K562 (cell line): ENCODE measurements around the gene COL16A1. TPM values are rescaled to one million over a fixed set of nuclear protein-coding genes. Genes with fewer than 3 reads are reported as not detected.
A peak's percentile ranks its signal among the peaks of the same experiment; 100 is the strongest.

Experiments used
- ATAC-seq: fragments of 200-7000 bp; cut with Tn5 transposase; 3 replicates; pipeline ENCODE4 v1.9.1; 2020; ENCODE audit warnings: moderate library complexity
- BruUV-seq: library from RNA; stranded (reverse); fragments of 400-500 nt; replicated peaks from 2 replicates; lab custom pipeline; 2021; lab: Mats Ljungman, UMichigan
- CTCF ChIA-PET: fragments of 300-600 bp; formaldehyde crosslinking; extraction: SDS; loops from one replicate; lab custom pipeline; 2021; ENCODE audit warnings: low intra/inter-chr PET ratio; lab: Yijun Ruan, JAX
- POLR2A ChIA-PET: fragments of 300-600, 350-650 bp; sonication (Branson Sonifier 250); formaldehyde crosslinking; extraction: SDS; loops from one replicate; lab custom pipeline; 2021; ENCODE audit warnings: antibody characterized with exemption, inconsistent platforms; lab: Yijun Ruan, JAX
- DNase-seq, 4 experiments: peaks; one replicate each; pipeline versions ENCODE4 v3.0.0 to v3.0.0-alpha.2; 2011 to 2018; ENCODE audit warnings: low spot score in 3 of 4, mixed read lengths in 3 of 4; ENCODE audit errors: extremely low read depth in 1 of 4
- FAIRE-seq: peaks from 2 replicates; lab custom pipeline; 2011; peaks lifted over from hg19 to GRCh38; lab: Jason Lieb, UNC
- H2AFZ ChIP-seq: 2 replicates; pipeline ENCODE4 v1.6.0; 2011; ENCODE audit warnings: low read depth, low read length, control low read depth, inconsistent platforms
- H3K27ac ChIP-seq: fragments of 200-600 bp; 3 replicates; pipeline ENCODE4 v1.8.0; 2011; ENCODE audit warnings: low read depth, mild to moderate bottlenecking, control low read depth, inconsistent platforms, low read length, moderate library complexity, mixed read lengths; ENCODE audit errors: extremely low read depth
- H3K27me3 ChIP-seq, 2 experiments: fragments of 300-600 bp in 1 of 2; 2 replicates in 1 of 2; 3 replicates in 1 of 2; pipeline versions ENCODE4 v1.6.0 to v1.8.0; 2011; ENCODE audit warnings: inconsistent platforms in 2 of 2, low read length in 2 of 2, mild to moderate bottlenecking in 1 of 2, mixed read lengths in 1 of 2, moderate library complexity in 1 of 2; ENCODE audit not compliant: control insufficient read depth in 2 of 2, insufficient read depth in 2 of 2
- H3K36me3 ChIP-seq: fragments of 300-600 bp; 3 replicates; pipeline ENCODE4 v1.8.0; 2011; ENCODE audit warnings: mild to moderate bottlenecking, low read length, inconsistent platforms; ENCODE audit not compliant: control insufficient read depth, insufficient read depth
- H3K4me1 ChIP-seq, 2 experiments: fragments of 200-600 bp in 1 of 2; replicated peaks in 1 of 2; 2 replicates in 1 of 2; 3 replicates in 1 of 2; pipeline versions ENCODE4 v1.5.1 to v1.8.0; 2011; ENCODE audit warnings: inconsistent platforms in 2 of 2, low read length in 2 of 2, mild to moderate bottlenecking in 1 of 2, mixed read lengths in 1 of 2, moderate library complexity in 1 of 2; ENCODE audit not compliant: control insufficient read depth in 2 of 2, insufficient read depth in 2 of 2
- H3K4me2 ChIP-seq: 2 replicates; pipeline ENCODE4 v1.6.1; 2011; ENCODE audit warnings: low read length, control low read depth, inconsistent platforms, mixed read lengths; ENCODE audit not compliant: insufficient read depth
- H3K4me3 ChIP-seq: fragments of 200-600 bp; sonication (generic), shearing (Covaris generic); 2 replicates; pipeline ENCODE4 v1.5.1; 2016; ENCODE audit warnings: control low read depth, inconsistent platforms
- H3K79me2 ChIP-seq: fragments of 200-600 bp; 3 replicates; pipeline ENCODE4 v1.8.0; 2011; ENCODE audit warnings: low read length, inconsistent platforms; ENCODE audit not compliant: control insufficient read depth, insufficient read depth
- H3K9ac ChIP-seq, 2 experiments: 2 replicates each; pipeline versions ENCODE4 v1.6.0 to v1.6.1; 2011; ENCODE audit warnings: low read depth in 2 of 2, low read length in 2 of 2, control low read depth in 1 of 2, inconsistent platforms in 1 of 2, mild to moderate bottlenecking in 1 of 2, mixed read lengths in 1 of 2; ENCODE audit not compliant: insufficient read depth in 1 of 2
- H3K9me1 ChIP-seq: one replicate; pipeline ENCODE4 v1.6.0; 2011; ENCODE audit warnings: inconsistent platforms, mild to moderate bottlenecking, low read length, moderate library complexity; ENCODE audit not compliant: control insufficient read depth, insufficient read depth
- H3K9me3 ChIP-seq: replicated peaks from 2 replicates; pipeline ENCODE4 v1.5.1; 2011; ENCODE audit warnings: low read depth, low read length, inconsistent platforms; ENCODE audit not compliant: control insufficient read depth, insufficient read depth
- H4K20me1 ChIP-seq: replicated peaks from 2 replicates; pipeline ENCODE4 v1.6.1; 2011; ENCODE audit warnings: low read length, inconsistent platforms, mixed read lengths; ENCODE audit not compliant: control insufficient read depth, insufficient read depth
- BCLAF1 ChIP-seq, 2 experiments: fragments of 450-650 bp in 1 of 2; IDR thresholded peaks; 2 replicates each; pipeline ENCODE4 v1.6.1; 2011 to 2017; ENCODE audit warnings: low read depth in 2 of 2, antibody characterized with exemption in 1 of 2, borderline replicate concordance in 1 of 2, low read length in 1 of 2, mild to moderate bottlenecking in 1 of 2, mixed read lengths in 1 of 2; ENCODE audit not compliant: control insufficient read depth in 1 of 2
- ETS1 ChIP-seq: conservative IDR thresholded peaks from 2 replicates; pipeline ENCODE4 v1.6.1; 2011; ENCODE audit warnings: low read depth, mild to moderate bottlenecking, low read length; ENCODE audit not compliant: control insufficient read depth
- HNRNPK ChIP-seq: fragments of 200-400 bp; formaldehyde crosslinking; IDR thresholded peaks from one replicate; pipeline ENCODE4 v1.6.1; 2018; ENCODE audit warnings: mild to moderate bottlenecking, low read depth, low read length; ENCODE audit not compliant: poor library complexity, severe bottlenecking
- MYC ChIP-seq, 2 experiments: fragments of 250-450 bp in 1 of 2; sonication (Bioruptor Pico) in 1 of 2; IDR thresholded peaks; 2 replicates each; pipeline versions ENCODE4 v1.5.1 to v1.6.1; 2012 to 2021; ENCODE audit warnings: low read depth in 2 of 2, borderline replicate concordance in 1 of 2, improper control_type of control experiment in 1 of 2, low read length in 1 of 2, mild to moderate bottlenecking in 1 of 2, moderate library complexity in 1 of 2
- PRPF4 ChIP-seq: fragments of 200-400 bp; formaldehyde crosslinking; IDR thresholded peaks from one replicate; pipeline ENCODE4 v1.6.1; 2017; ENCODE audit warnings: low read length, low read depth, mild to moderate bottlenecking; ENCODE audit not compliant: insufficient read depth, poor library complexity, severe bottlenecking
- SNIP1 ChIP-seq: fragments of 450-650 bp; IDR thresholded peaks from 2 replicates; pipeline ENCODE4 v1.7.1; 2017; ENCODE audit warnings: low read depth, mild to moderate bottlenecking
- TAF15 ChIP-seq: fragments of 200-400 bp; formaldehyde crosslinking; IDR thresholded peaks from 2 replicates; pipeline ENCODE4 v1.6.1; 2017; ENCODE audit warnings: mild to moderate bottlenecking, low read depth, low read length, moderate library complexity
- TRIM24 ChIP-seq, 2 experiments: fragments of 450-650 bp; IDR thresholded peaks; 2 replicates each; pipeline ENCODE4 v1.6.1; 2016
- YBX1 ChIP-seq: fragments of 450-650 bp; IDR thresholded peaks from 2 replicates; pipeline ENCODE4 v1.7.1; 2016; ENCODE audit warnings: mild to moderate bottlenecking
- ZNF3 ChIP-seq: fragments of 250-450 bp; sonication (Bioruptor Pico); IDR thresholded peaks from 2 replicates; pipeline ENCODE4 v1.5.0; 2021; ENCODE audit warnings: mild to moderate bottlenecking, moderate library complexity
- ZNF316 ChIP-seq: fragments of 450-650 bp; IDR thresholded peaks from 2 replicates; pipeline ENCODE4 v1.6.1; 2016
- ZNF609 ChIP-seq: sonication (generic); formaldehyde crosslinking; IDR thresholded peaks from 2 replicates; pipeline ENCODE4 v1.8.1; 2023; ENCODE audit warnings: missing genetic modification reagents, mild to moderate bottlenecking, borderline replicate concordance
- ZNF668 ChIP-seq: fragments of 250-450 bp; sonication (Bioruptor Pico); IDR thresholded peaks from 2 replicates; pipeline ENCODE4 v1.8.0; 2022; ENCODE audit warnings: mild to moderate bottlenecking, inconsistent platforms
- WGBS: fragments of 100-300 bp; shearing (Covaris generic); methylation state at CpG from one replicate; pipeline ENCODE4 v1.1.6; 2016; ENCODE audit warnings: low coverage, mixed read lengths; ENCODE audit not compliant: insufficient coverage; ENCODE audit errors: missing lambda C conversion rate; 5-methylcytosine and 5-hydroxymethylcytosine counted together
- in situ Hi-C: fragments of 300-500 bp; cut with MboI; formaldehyde crosslinking; loops from 4 replicates; pipeline ENCODE4 v1.15.0; 2018; ENCODE audit warnings: inconsistent platforms, mixed read lengths
- intact Hi-C: fragments of 100-400 bp; cut with micrococcal nuclease; formaldehyde crosslinking; loops from 2 replicates; pipeline ENCODE4 v1.14.2; 2022
- polyA plus RNA-seq, 8 experiments: library from polyadenylated mRNA; depleted of rRNA in 4 of 8; stranded (reverse) in 5 of 8; unstranded in 3 of 8; fragments of >200 nt; fragmentation: Nextera tagmentation in 2 of 8; fragmentation: Illumina TruSeq in 1 of 8; extraction: Ambion mirVana in 2 of 8; extraction: Trizol in 1 of 8; gene quantifications; 2 replicates each; pipeline versions ENCODE4 v1.2.1 to v1.2.3, GENCODE V29; 2011 to 2014; ENCODE audit warnings: inconsistent platforms in 1 of 8, missing spikeins in 1 of 8
- total RNA-seq, 7 experiments: library from RNA; depleted of rRNA in 6 of 7; stranded (reverse); fragments of >200 nt in 6 of 7; fragmentation: Illumina TruSeq in 2 of 7; extraction: Trizol in 2 of 7; gene quantifications; 2 replicates each; pipeline versions ENCODE4 v1.2.1 to v1.2.3, GENCODE V29; 2011 to 2021; ENCODE audit warnings: low replicate concordance in 1 of 7

COL16A1 gene
- total and polyA plus RNA-seq, 9 of the 15 experiments (the other 6 are each of a cell fraction or from before 2014, with no cell fraction given): 0.11 to 0.60 (median 0.11) TPM; not detected in 6

GRCh38 chr1:31658721-31659120, 45.1 kb downstream of the COL16A1 start:
- H3K4me2 ChIP-seq: no peak overlapping the region
- DNase-seq (no peak), FAIRE-seq (no peak), ATAC-seq (no peak)
- no peaks in the 10 kb centered on the region for H3K36me3 ChIP-seq
- ChIA-PET POLR2A (interaction anchor here (0.6 to 1.5 kb wide), 6 partner anchors 11 to 134 kb away, joined by 3 to 5 read pairs (median 4); partner anchors contain the start of gene PEF1), CTCF (no interaction called here)
- WGBS: 0% methylated on average over 3 of the region's 3 CpGs
- in situ Hi-C loops: no loop called here
- H3K27me3 ChIP-seq: peaks cover 40 to 87% of the 10 kb centered on the region in 2 experiments; a peak in 4 of 5 replicates
- H2AFZ ChIP-seq: no peak overlapping the region
- no TSS peak for BruUV-seq
- no peaks in the 10 kb centered on the region for H3K9me1 ChIP-seq
- H3K4me1 ChIP-seq: no peaks in the 10 kb centered on the region
- intact Hi-C loops: no loop called here
- H3K4me3 ChIP-seq: no peak overlapping the region
- H3K27ac ChIP-seq: no peak overlapping the region
- no peaks in the 10 kb centered on the region for H3K9me3 ChIP-seq
- no peaks in the 10 kb centered on the region for H3K79me2 ChIP-seq
- peaks cover 20% of the 10 kb centered on the region; the same call in 1 of the 2 replicates for H4K20me1 ChIP-seq
- 0 out of 4 replicates have a peak overlapping the region, but pooled peaks of 1 of the 2 experiments have one; percentile 15 for H3K9ac ChIP-seq
- TF ChIP-seq YBX1: no peak
- TF ChIP-seq SNIP1: no peak
- no peak for TF ChIP-seq ZNF668 (CRISPR knock-in tag)
- no peak for TF ChIP-seq BCLAF1 (IDR thresholded peaks at IDR 0.05; ENCODE audit: borderline replicate concordance in 1 of 2, control insufficient read depth in 1 of 2, low read depth in 2 of 2, low read length in 1 of 2)
- no peak for TF ChIP-seq ETS1
- TF ChIP-seq ZNF3: no peak
- no peak for TF ChIP-seq ZNF316
- no peak for TF ChIP-seq MYC (IDR thresholded peaks at IDR 0.05; ENCODE audit: low read depth, low read length)
- TF ChIP-seq MYC (CRISPR knock-in tag; IDR thresholded peaks at IDR 0.05; ENCODE audit: borderline replicate concordance, low read depth): no peak
- no peak for TF ChIP-seq TAF15
- no peak for TF ChIP-seq TRIM24 (IDR thresholded peaks at IDR 0.05)
- TF ChIP-seq ZNF609: no peak
- TF ChIP-seq HNRNPK: no peak
- TF ChIP-seq PRPF4: no peak
